Mesenchymal stem cell (in vitro differentiated cells and primary cell): ENCODE measurements around the gene DMD.

ENCODE experiments used
- DNase-seq: peaks from one replicate; pipeline ENCODE4 v3.0.0-alpha.2; 2013
- H2AFZ ChIP-seq: one replicate; pipeline ENCODE4 v1.6.1; 2013; ENCODE audit warnings: low read depth, mild to moderate bottlenecking, control low read depth, inconsistent platforms, low read length, moderate library complexity
- H2AK5ac ChIP-seq: 2 replicates; pipeline ENCODE4 v1.6.1; 2013; ENCODE audit warnings: low read length, moderate library complexity, mild to moderate bottlenecking, inconsistent platforms; ENCODE audit not compliant: severe bottlenecking
- H2BK120ac ChIP-seq: one replicate; pipeline ENCODE4 v1.6.1; 2013; ENCODE audit warnings: low read depth, mild to moderate bottlenecking, inconsistent platforms, low read length, moderate library complexity
- H2BK12ac ChIP-seq, 2 experiments: one replicate each; pipeline ENCODE4 v1.6.1; 2013; ENCODE audit warnings: inconsistent platforms in 2 of 2, low read length in 2 of 2, mild to moderate bottlenecking in 2 of 2, moderate library complexity in 2 of 2, control low read depth in 1 of 2
- H2BK15ac ChIP-seq: one replicate; pipeline ENCODE4 v1.6.1; 2013; ENCODE audit warnings: mild to moderate bottlenecking, low read depth, inconsistent platforms; ENCODE audit not compliant: poor library complexity, severe bottlenecking
- H2BK5ac ChIP-seq: 2 replicates; pipeline ENCODE4 v1.6.1; 2013; ENCODE audit warnings: low read depth, mild to moderate bottlenecking, low read length, control low read depth, inconsistent platforms; ENCODE audit not compliant: poor library complexity, severe bottlenecking
- H3K14ac ChIP-seq, 2 experiments: one replicate each; pipeline ENCODE4 v1.6.1; 2013; ENCODE audit warnings: inconsistent platforms in 2 of 2, low read length in 2 of 2, control low read depth in 1 of 2, mild to moderate bottlenecking in 1 of 2, moderate library complexity in 1 of 2
- H3K18ac ChIP-seq, 2 experiments: one replicate each; pipeline ENCODE4 v1.6.1; 2013; ENCODE audit warnings: inconsistent platforms in 2 of 2, low read length in 2 of 2, control low read depth in 1 of 2, low read depth in 1 of 2, mild to moderate bottlenecking in 1 of 2
- H3K23ac ChIP-seq, 2 experiments: one replicate each; pipeline ENCODE4 v1.6.1; 2013; ENCODE audit warnings: inconsistent platforms in 2 of 2, low read length in 2 of 2, mild to moderate bottlenecking in 2 of 2, moderate library complexity in 2 of 2, control low read depth in 1 of 2
- H3K27ac ChIP-seq: 2 replicates; pipeline ENCODE4 v1.5.1; 2013; ENCODE audit warnings: mild to moderate bottlenecking, moderate library complexity, low read length, control low read depth, inconsistent platforms; ENCODE audit not compliant: poor library complexity, severe bottlenecking
- H3K27me3 ChIP-seq, 2 experiments: 2 replicates each; pipeline versions ENCODE4 v1.6.1 to v1.7.0; 2013; ENCODE audit warnings: low read length in 2 of 2, mild to moderate bottlenecking in 2 of 2, moderate library complexity in 2 of 2, control low read depth in 1 of 2, inconsistent platforms in 1 of 2; ENCODE audit not compliant: control insufficient read depth in 1 of 2, insufficient read depth in 1 of 2
- H3K36me3 ChIP-seq, 2 experiments: 2 replicates each; pipeline versions ENCODE4 v1.6.1 to v1.7.0; 2013; ENCODE audit warnings: low read length in 2 of 2, control low read depth in 1 of 2, inconsistent platforms in 1 of 2, low read depth in 1 of 2, mild to moderate bottlenecking in 1 of 2; ENCODE audit not compliant: insufficient read depth in 2 of 2, control insufficient read depth in 1 of 2
- H3K4ac ChIP-seq, 2 experiments: one replicate each; pipeline ENCODE4 v1.6.1; 2013; ENCODE audit warnings: inconsistent platforms in 2 of 2, low read length in 2 of 2, mild to moderate bottlenecking in 2 of 2, moderate library complexity in 2 of 2, control low read depth in 1 of 2, low read depth in 1 of 2
- H3K4me1 ChIP-seq: 2 replicates; pipeline ENCODE4 v1.6.1; 2013; ENCODE audit warnings: low read depth, low read length, control low read depth; ENCODE audit not compliant: control insufficient read depth, insufficient read depth
- H3K4me2 ChIP-seq: 2 replicates; pipeline ENCODE4 v1.6.1; 2013; ENCODE audit warnings: low read length, mild to moderate bottlenecking, inconsistent platforms; ENCODE audit not compliant: poor library complexity, severe bottlenecking
- H3K4me3 ChIP-seq, 2 experiments: 2 replicates each; pipeline versions ENCODE4 v1.5.1 to v1.7.0; 2013; ENCODE audit warnings: low read length in 2 of 2, mild to moderate bottlenecking in 2 of 2, control low read depth in 1 of 2, low read depth in 1 of 2; ENCODE audit not compliant: insufficient read depth in 1 of 2
- H3K79me1 ChIP-seq: replicated peaks from 2 replicates; pipeline ENCODE4 v1.6.1; 2013; ENCODE audit warnings: mild to moderate bottlenecking, control low read depth, low read length, inconsistent platforms; ENCODE audit not compliant: poor library complexity, severe bottlenecking
- H3K9ac ChIP-seq: 2 replicates; pipeline ENCODE4 v1.7.0; 2013; ENCODE audit warnings: mild to moderate bottlenecking, low read length, moderate library complexity
- H3K9me3 ChIP-seq: 2 replicates; pipeline ENCODE4 v1.7.0; 2013; ENCODE audit warnings: mild to moderate bottlenecking, low read length; ENCODE audit not compliant: control insufficient read depth
- H4K8ac ChIP-seq: one replicate; pipeline ENCODE4 v1.6.1; 2013; ENCODE audit warnings: inconsistent platforms, mild to moderate bottlenecking, low read length, moderate library complexity
- H4K91ac ChIP-seq: one replicate; pipeline ENCODE4 v1.6.1; 2013; ENCODE audit warnings: mild to moderate bottlenecking, low read length, inconsistent platforms
- WGBS: methylation state at CpG from one replicate; pipeline ENCODE4 v1.1.7; 2013; ENCODE audit warnings: mixed read lengths; 5-methylcytosine and 5-hydroxymethylcytosine counted together

DMD gene

GRCh38 chrX:31652650-31653049 lies 1558.7 kb downstream of the DMD start:
- H3K18ac ChIP-seq, result no peak overlapping the region
- H4K8ac ChIP-seq, result no peak overlapping the region
- H3K4me2 ChIP-seq, result no peak overlapping the region
- no peak overlapping the region for H3K9ac ChIP-seq
- H3K4me3 ChIP-seq, result no peak overlapping the region
- no peak overlapping the region for H2AK5ac ChIP-seq
- H2BK5ac ChIP-seq, result no peak overlapping the region
- no peak overlapping the region for H2BK12ac ChIP-seq
- H3K4ac ChIP-seq, result no peak overlapping the region
- no peak overlapping the region for H4K91ac ChIP-seq
- H3K27me3 ChIP-seq, result peaks cover 0 to 6% of the 10 kb centered on the region in 2 experiments
- H3K36me3 ChIP-seq, result no peaks in the 10 kb centered on the region
- no peak overlapping the region for H2AFZ ChIP-seq
- no peak overlapping the region for H2BK15ac ChIP-seq
- no peaks in the 10 kb centered on the region for H3K9me3 ChIP-seq
- H3K27ac ChIP-seq, result no peak overlapping the region
- H3K14ac ChIP-seq, result no peak overlapping the region
- H3K79me1 ChIP-seq, result no peaks in the 10 kb centered on the region
- no peak overlapping the region for H2BK120ac ChIP-seq
- H3K4me1 ChIP-seq, result no peaks in the 10 kb centered on the region
- no CpG with 5 or more reads among the region's 1 CpG for WGBS
- no peak overlapping the region for H3K23ac ChIP-seq
- DNase-seq, result no peak

GRCh38 chrX:31649201-31649600 lies 1562.1 kb downstream of the DMD start:
- DNase-seq, result no peak
- H3K79me1 ChIP-seq, result no peaks in the 10 kb centered on the region
- H3K27ac ChIP-seq, result no peak overlapping the region
- H3K9ac ChIP-seq, result no peak overlapping the region
- no peak overlapping the region for H3K18ac ChIP-seq
- H3K9me3 ChIP-seq, result no peaks in the 10 kb centered on the region
- no peak overlapping the region for H3K4me2 ChIP-seq
- H3K4me3 ChIP-seq, result no peak overlapping the region
- no peak overlapping the region for H2AK5ac ChIP-seq
- no peak overlapping the region for H3K14ac ChIP-seq
- no peak overlapping the region for H3K4ac ChIP-seq
- no peak overlapping the region for H2BK120ac ChIP-seq
- H3K4me1 ChIP-seq, result no peaks in the 10 kb centered on the region
- no peak overlapping the region for H2BK15ac ChIP-seq
- WGBS, result no CpG with 5 or more reads among the region's 3 CpGs
- no peak overlapping the region for H2AFZ ChIP-seq
- no peaks in the 10 kb centered on the region for H3K36me3 ChIP-seq
- H4K91ac ChIP-seq, result no peak overlapping the region
- H3K27me3 ChIP-seq, result peaks cover 0 to 6% of the 10 kb centered on the region in 2 experiments
- H2BK12ac ChIP-seq, result no peak overlapping the region
- no peak overlapping the region for H2BK5ac ChIP-seq
- no peak overlapping the region for H3K23ac ChIP-seq
- no peak overlapping the region for H4K8ac ChIP-seq

GRCh38 chrX:31633349-31633748 lies 1578.0 kb downstream of the DMD start:
- Histone ChIP-seq H3K4me3 (no peak overlapping the region), H3K4ac (no peak overlapping the region), H2BK120ac (no peak overlapping the region), H2BK15ac (no peak overlapping the region), H3K9me3 (no peaks in the 10 kb centered on the region), H4K8ac (no peak overlapping the region), H3K4me1 (no peaks in the 10 kb centered on the region), H3K27ac (no peak overlapping the region), H3K79me1 (no peaks in the 10 kb centered on the region), H3K18ac (no peak overlapping the region), H3K23ac (no peak overlapping the region), H3K36me3 (no peaks in the 10 kb centered on the region), H3K4me2 (no peak overlapping the region), H3K14ac (no peak overlapping the region), H2BK12ac (no peak overlapping the region), H2AK5ac (no peak overlapping the region), H2AFZ (no peak overlapping the region), H4K91ac (no peak overlapping the region), H3K27me3 (no peaks in the 10 kb centered on the region), H3K9ac (no peak overlapping the region), H2BK5ac (no peak overlapping the region)
- no peak for DNase-seq
- WGBS, result 89% methylated on average over 1 of the region's 2 CpGs

GRCh38 chrX:31629195-31629594 lies 1582.2 kb downstream of the DMD start:
- Histone ChIP-seq H3K18ac (no peak overlapping the region), H3K4ac (no peak overlapping the region), H3K36me3 (no peaks in the 10 kb centered on the region), H3K79me1 (no peaks in the 10 kb centered on the region), H2AK5ac (no peak overlapping the region), H3K4me1 (no peaks in the 10 kb centered on the region), H3K4me3 (no peak overlapping the region), H2BK15ac (no peak overlapping the region), H3K9ac (no peak overlapping the region), H3K27ac (no peak overlapping the region), H2BK12ac (no peak overlapping the region), H4K8ac (no peak overlapping the region), H2BK120ac (no peak overlapping the region), H3K14ac (no peak overlapping the region), H2AFZ (no peak overlapping the region), H3K9me3 (no peaks in the 10 kb centered on the region), H2BK5ac (no peak overlapping the region), H4K91ac (no peak overlapping the region), H3K4me2 (no peak overlapping the region), H3K27me3 (no peaks in the 10 kb centered on the region), H3K23ac (no peak overlapping the region)
- 0% methylated on average over 3 of the region's 3 CpGs for WGBS
- DNase-seq, result no peak
